ENCODE data around the gene FBXL17.

The FBXL17 gene

GRCh38 chr5:107941036-107941435, 440.9 kb downstream of the FBXL17 start:
- DNase-seq, result no peak

GRCh38 chr5:107937651-107938355, 444.1 kb downstream of the FBXL17 start:
- no peak for DNase-seq

GRCh38 chr5:107937204-107937603, 444.7 kb downstream of the FBXL17 start:
- no peak for DNase-seq

- DNase-seq, result no peak
Measured at GRCh38 chr5:107936515-107936914, 445.4 kb downstream of the FBXL17 start.

- DNase-seq, result no peak
Measured at GRCh38 chr5:107935645-107936044, 446.3 kb downstream of the FBXL17 start.

GRCh38 chr5:107933326-107933725, 448.6 kb downstream of the FBXL17 start:
- DNase-seq, result no peak

GRCh38 chr5:107930891-107931290, 451.0 kb downstream of the FBXL17 start:
- DNase-seq, result no peak

GRCh38 chr5:107930092-107930491, 451.8 kb downstream of the FBXL17 start:
- DNase-seq, result no peak

- no peak for DNase-seq
Measured at GRCh38 chr5:107929080-107929479, 452.8 kb downstream of the FBXL17 start.

GRCh38 chr5:107926121-107926520, 455.8 kb downstream of the FBXL17 start:
- DNase-seq, result no peak

DNA sequence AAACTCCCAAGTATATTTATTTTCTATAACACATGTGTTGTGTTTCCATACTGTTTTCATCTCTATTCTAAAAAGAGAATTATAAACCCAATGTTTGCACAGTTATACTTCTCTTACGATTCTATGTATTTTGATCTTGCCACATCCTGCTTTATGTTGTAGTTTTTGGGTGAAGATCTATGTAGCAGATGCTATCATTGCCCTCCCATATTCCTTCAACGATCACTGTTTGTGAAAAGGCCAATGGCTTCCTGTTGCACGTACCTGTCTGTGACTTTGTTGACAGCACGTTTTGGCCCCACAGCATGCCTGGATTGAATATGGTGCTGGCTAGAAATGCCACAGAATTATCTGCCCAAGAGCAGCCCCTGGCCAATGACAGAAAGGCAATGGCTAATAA, 456.7 kb downstream of the FBXL17 start:
- DNase-seq, result no peak

- DNase-seq, result no peak
Measured at GRCh38 chr5:107919969-107920368, 461.9 kb downstream of the FBXL17 start.

DNA sequence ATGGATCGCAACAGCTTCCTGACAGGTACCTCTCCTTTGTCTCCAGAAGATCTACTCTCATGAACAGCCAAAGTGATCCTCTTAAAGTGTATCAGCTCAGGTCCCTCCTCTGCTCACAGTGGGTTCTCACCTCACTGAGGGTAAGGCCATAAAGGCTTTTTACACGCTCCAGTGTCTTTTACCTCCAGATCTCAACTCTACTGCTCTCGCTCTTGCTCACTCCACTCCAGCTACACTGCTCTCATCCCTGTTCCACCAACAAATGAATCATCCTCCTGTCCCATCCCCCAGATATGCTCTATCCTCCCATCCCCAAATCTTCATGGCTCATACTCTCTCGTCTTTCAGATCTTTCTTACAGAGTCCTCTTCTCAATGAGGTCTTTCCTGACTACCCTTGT, 462.5 kb downstream of the FBXL17 start:
- DNase-seq, result no peak

GRCh38 chr5:107917983-107918382, 463.9 kb downstream of the FBXL17 start:
- DNase-seq, result no peak

DNA sequence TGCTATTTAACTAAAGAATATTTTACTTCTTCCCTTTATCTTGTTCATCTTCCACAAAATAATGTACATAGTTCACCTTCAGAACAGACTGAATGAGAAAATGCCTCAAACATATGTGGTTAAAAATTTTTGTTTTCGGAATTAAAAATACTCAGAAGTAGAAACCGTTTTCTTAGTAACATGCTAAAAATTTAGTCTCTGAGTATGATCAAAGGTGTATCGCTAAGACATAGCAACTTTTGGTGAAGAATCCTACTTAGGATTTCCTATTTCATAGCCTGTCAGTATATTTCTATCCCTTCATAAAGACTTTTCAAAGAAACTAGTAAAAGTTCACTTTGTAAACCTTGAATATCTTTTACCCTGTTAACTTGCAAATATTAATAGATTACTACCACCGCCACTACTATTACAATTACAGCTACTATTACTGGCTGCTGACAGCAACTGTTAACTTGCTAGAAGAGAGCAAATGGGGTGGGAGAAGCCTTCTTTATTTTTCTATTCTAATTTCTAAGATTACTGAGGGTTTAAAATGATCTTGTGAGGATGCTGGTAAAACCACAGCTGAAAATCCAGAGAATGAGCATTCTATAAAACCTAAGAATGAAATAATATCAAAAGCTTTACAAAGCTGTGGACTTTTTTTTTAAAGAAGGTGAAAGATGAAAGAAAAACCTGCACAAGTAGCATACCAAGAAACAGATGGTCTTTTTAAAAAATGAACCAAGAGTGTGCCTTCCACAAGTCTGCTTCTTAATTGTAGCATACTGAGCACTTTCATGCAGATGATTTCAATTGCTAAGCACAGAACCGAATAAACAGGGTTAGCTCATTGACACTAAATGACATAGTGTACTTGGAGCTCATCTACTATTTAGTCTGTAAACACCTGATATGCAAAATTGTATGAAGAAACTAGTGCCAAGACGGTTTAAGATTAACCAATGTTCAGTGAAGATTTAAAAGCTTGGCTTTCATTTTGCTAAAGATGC, 464.9 kb downstream of the FBXL17 start:
- no peak for DNase-seq

GRCh38 chr5:107915176-107915812, 466.6 kb downstream of the FBXL17 start:
- no peak for DNase-seq

DNA sequence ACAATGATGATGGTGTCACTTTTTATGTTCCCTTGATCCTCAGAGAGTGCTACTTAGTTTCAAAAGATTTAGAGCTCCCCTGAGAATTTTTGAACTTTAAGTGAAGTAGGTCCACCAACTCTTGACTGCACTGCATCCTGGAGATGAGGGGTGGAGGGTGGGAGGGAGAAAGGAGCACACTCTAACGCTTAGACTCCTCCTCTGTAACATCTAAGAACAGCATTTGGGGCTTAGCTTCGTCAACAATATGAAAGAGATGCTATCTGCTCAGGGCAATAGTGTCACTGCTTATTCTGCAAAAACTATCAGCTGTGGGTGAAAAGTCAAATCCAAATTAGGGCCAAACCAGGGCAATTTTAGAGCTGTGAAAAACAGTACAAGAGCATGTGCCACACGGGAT, 468.4 kb downstream of the FBXL17 start:
- no peak for DNase-seq

DNA sequence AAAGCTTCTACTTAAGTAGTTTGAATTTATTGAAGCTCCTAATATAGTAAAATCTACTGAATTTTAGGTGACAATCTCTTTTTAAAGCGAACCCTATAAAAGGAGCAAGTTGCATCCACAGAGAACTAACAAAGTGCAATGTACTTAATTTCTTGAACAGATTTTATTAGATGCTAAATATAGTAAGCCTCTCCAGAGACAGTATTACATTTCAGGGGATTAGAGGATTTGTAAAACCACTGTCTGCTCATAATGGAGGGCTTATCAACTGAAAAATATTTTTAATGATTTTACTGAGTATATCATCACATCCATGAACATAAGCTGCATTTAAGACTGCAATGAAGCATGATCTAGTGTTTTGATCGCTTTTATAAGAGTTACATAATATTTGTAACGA, 481.2 kb downstream of the FBXL17 start:
- no peak for DNase-seq

DNA sequence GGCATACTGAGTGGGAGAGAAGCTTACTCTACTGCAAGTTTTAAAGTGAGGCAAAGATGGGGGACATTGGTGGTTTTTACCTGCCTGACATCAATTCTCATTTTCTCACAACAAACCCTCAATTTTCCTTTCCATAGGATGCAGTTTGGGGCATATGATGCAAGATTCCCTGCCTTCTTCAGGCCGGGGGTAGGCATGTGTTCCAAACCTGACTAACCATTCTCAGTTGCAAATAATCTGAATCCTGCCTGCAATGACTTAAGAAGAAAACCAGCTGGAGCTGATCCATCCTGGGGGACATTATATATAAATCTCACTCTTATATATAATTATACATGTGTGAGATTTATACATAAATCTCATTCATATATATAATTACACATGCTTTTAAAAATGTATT, 487.5 kb downstream of the FBXL17 start:
- DNase-seq, result no peak

DNA sequence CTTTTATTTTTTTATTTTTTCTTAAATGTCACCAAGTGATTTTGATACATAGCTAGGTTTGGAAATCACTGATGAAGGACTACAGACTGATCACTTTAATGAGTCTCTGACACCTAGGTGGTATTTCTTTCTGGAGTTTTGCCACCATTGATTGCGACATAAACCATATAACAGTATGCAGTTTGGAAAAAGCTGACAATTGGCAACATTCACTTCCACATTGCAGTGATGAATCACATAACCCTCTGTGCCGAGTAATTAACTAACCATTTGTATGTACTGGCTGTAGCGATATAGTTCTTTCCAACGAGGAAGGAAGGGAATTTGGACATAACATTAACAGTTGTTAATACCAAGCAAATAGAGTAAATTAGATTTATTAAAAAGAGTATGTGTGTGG, 488.3 kb downstream of the FBXL17 start:
- DNase-seq, result no peak

DNA sequence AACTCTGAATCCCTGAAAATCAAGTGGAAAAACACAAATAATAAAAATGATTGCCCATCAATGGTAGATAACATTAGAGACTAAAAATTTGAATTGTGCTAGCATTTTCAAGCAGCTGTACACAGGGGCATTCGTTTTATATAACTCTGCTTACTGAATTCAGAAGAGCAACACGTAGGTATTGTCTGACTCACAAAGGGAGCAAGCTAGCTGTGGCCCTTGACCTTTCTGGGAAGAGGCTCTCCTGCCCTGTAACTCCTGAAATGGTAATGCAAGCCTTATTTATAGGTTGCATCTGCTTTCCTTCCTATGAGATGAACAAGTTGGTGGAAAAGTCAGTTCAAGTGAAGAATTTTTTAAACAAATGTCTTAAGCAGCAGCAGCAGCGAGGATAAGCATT, 492.5 kb downstream of the FBXL17 start:
- DNase-seq, result no peak

DNA sequence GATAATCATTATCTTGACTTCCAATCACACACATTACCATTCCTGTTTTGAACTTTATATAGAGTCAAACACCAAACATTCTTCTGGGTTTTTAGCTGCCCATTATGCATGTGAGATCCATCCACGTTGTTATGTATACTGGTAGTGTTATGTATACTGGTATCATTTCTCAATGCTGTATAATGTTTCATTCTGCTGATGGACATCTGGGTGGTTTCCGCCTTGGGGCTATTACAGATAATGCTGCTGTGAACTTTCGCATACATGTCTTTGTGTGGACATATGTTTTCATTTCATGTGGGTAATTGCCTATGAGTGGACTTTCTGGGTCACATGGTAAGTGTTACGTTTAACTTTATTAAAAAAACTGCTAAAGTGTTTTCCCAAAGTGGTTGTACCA, 493.4 kb downstream of the FBXL17 start:
- no peak for DNase-seq

DNA sequence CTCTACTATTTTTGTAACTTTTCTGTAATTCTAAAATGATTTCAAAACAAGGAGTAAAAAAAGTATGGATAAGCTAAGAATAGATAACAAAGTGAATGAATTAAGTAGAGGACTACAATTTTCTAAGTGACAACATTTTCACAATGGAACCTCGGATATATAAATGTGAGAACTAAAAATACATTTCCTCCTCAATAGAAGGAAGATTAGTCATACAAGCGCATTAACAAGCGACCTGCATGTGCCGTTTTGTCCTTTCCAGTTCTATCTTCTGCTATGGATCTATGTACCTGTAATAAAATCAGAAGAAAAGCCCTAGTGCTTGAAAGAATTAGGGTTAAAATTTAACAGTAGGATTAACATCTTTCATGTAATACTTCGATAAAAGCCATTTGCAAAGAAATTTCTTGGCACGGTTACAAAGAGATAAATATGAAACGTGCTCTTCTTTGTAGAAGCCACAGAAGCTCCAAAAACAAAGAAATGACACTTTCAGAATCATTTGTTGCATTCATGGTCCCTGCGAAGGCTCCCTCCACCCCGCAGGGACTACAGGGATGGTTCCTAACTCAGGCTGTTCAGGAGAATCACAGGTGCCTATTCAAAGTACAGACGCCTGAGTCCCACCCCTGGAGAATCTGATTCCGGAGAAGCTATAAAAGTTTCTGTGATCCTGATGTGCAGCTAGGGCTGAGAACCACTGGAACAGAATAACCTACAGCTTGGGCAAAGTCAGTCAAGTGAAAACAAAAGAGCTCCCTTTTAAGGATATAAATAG, 494.5 kb downstream of the FBXL17 start:
- no peak for DNase-seq
